Endothelial cell of umbilical vein (primary cell): ENCODE data around the gene ZFHX2. TPM values are rescaled to one million over a fixed set of nuclear protein-coding genes. Genes with fewer than 3 reads are reported as not detected.

Source experiments
- BruUV-seq: library from RNA; stranded (reverse); fragments of 400-500 nt; replicated peaks from 2 replicates; lab custom pipeline; 2021; lab: Mats Ljungman, UMichigan
- CTCF ChIA-PET: fragments of 300-600, 350-600 bp; sonication (Branson Sonifier 250); formaldehyde crosslinking; loops from one replicate; lab custom pipeline; 2021; ENCODE audit warnings: antibody characterized with exemption, inconsistent platforms; lab: Charles Lee
- POLR2A ChIA-PET: fragments of 300-600, 350-600 bp; sonication (Branson Sonifier 250); formaldehyde crosslinking; loops from one replicate; lab custom pipeline; 2021; ENCODE audit warnings: antibody characterized with exemption, inconsistent platforms; lab: Charles Lee
- DNase-seq: peaks from one replicate; pipeline ENCODE4 v3.0.0-alpha.2; 2011; ENCODE audit warnings: low read depth, low spot score
- FAIRE-seq: peaks from 2 replicates; lab custom pipeline; 2011; peaks lifted over from hg19 to GRCh38; lab: Jason Lieb, UNC
- H2AFZ ChIP-seq: 2 replicates; pipeline ENCODE4 v1.6.0; 2012; ENCODE audit warnings: low read depth, low read length, control low read depth, inconsistent platforms
- H3K27ac ChIP-seq: 2 replicates; pipeline ENCODE4 v1.5.1; 2011; ENCODE audit warnings: low read depth, mild to moderate bottlenecking, control low read depth, low read length, moderate library complexity; ENCODE audit not compliant: insufficient read depth
- H3K27me3 ChIP-seq, 2 experiments: 2 replicates each; pipeline versions ENCODE4 v1.6.0 to v1.6.1; 2011; ENCODE audit warnings: low read length in 2 of 2, mixed read lengths in 1 of 2; ENCODE audit not compliant: control insufficient read depth in 2 of 2, insufficient read depth in 2 of 2
- H3K36me3 ChIP-seq, 2 experiments: 2 replicates in 1 of 2; 3 replicates in 1 of 2; pipeline ENCODE4 v1.5.1; 2011; ENCODE audit warnings: low read length in 2 of 2, mild to moderate bottlenecking in 1 of 2, moderate library complexity in 1 of 2; ENCODE audit not compliant: control insufficient read depth in 2 of 2, insufficient read depth in 2 of 2; ENCODE audit errors: extremely low read depth in 1 of 2
- H3K4me1 ChIP-seq: 3 replicates; pipeline ENCODE4 v1.5.1; 2011; ENCODE audit warnings: mild to moderate bottlenecking, low read length; ENCODE audit not compliant: control insufficient read depth, insufficient read depth; ENCODE audit errors: extremely low read depth
- H3K4me2 ChIP-seq: 2 replicates; pipeline ENCODE4 v1.6.1; 2011; ENCODE audit warnings: low read length, control low read depth, mixed read lengths; ENCODE audit not compliant: insufficient read depth
- H3K4me3 ChIP-seq, 3 experiments: fragments of 200-600 bp in 1 of 3; sonication (generic), shearing (Covaris generic) in 1 of 3; replicated peaks in 1 of 3; 2 replicates each; pipeline ENCODE4 v1.5.1; 2011 to 2016; ENCODE audit warnings: control low read depth in 3 of 3, low read length in 3 of 3, mild to moderate bottlenecking in 2 of 3, inconsistent platforms in 1 of 3, low read depth in 1 of 3, moderate library complexity in 1 of 3; ENCODE audit not compliant: insufficient read depth in 1 of 3
- H3K79me2 ChIP-seq: 2 replicates; pipeline ENCODE4 v1.6.0; 2012; ENCODE audit warnings: low read length, inconsistent platforms; ENCODE audit not compliant: control insufficient read depth, insufficient read depth
- H3K9ac ChIP-seq: replicated peaks from 2 replicates; pipeline ENCODE3; 2011; ENCODE audit warnings: low read length, control low read depth; ENCODE audit not compliant: insufficient read depth; ENCODE audit errors: extremely low read depth
- H3K9me1 ChIP-seq: replicated peaks from 3 replicates; pipeline ENCODE4 v1.6.0; 2011; ENCODE audit warnings: mild to moderate bottlenecking, low read length; ENCODE audit not compliant: control insufficient read depth, insufficient read depth; ENCODE audit errors: extremely low read depth
- H3K9me3 ChIP-seq: replicated peaks from 2 replicates; pipeline ENCODE4 v1.5.1; 2012; ENCODE audit warnings: low read length, inconsistent platforms; ENCODE audit not compliant: control insufficient read depth, insufficient read depth
- H4K20me1 ChIP-seq: replicated peaks from 2 replicates; pipeline ENCODE3; 2011; ENCODE audit warnings: mild to moderate bottlenecking, low read length; ENCODE audit not compliant: control insufficient read depth, insufficient read depth; ENCODE audit errors: extremely low read depth
- EZH2 ChIP-seq: IDR thresholded peaks from 2 replicates; pipeline ENCODE4 v1.6.1; 2012; ENCODE audit warnings: borderline replicate concordance, low read depth, mild to moderate bottlenecking, moderate library complexity, low read length, inconsistent platforms; ENCODE audit not compliant: severe bottlenecking
- FOS ChIP-seq: IDR thresholded peaks from 2 replicates; pipeline ENCODE4 v1.6.1; 2011; ENCODE audit warnings: mild to moderate bottlenecking, low read length, moderate library complexity, borderline replicate concordance; ENCODE audit not compliant: insufficient read depth
- GATA2 ChIP-seq: IDR thresholded peaks from 2 replicates; pipeline ENCODE4 v1.7.0; 2011; ENCODE audit warnings: low read depth, mild to moderate bottlenecking, moderate library complexity, mixed read lengths, low read length; ENCODE audit not compliant: insufficient read length, insufficient read depth
- JUN ChIP-seq: IDR thresholded peaks from 2 replicates; pipeline ENCODE4 v1.6.1; 2011; ENCODE audit warnings: borderline replicate concordance, low read depth; ENCODE audit not compliant: insufficient read length, insufficient read depth
- MYC ChIP-seq: IDR thresholded peaks from one replicate; pipeline ENCODE4 v1.6.1; 2011; ENCODE audit warnings: mild to moderate bottlenecking, low read depth, low read length
- POLR2A ChIP-seq: IDR thresholded peaks from 2 replicates; pipeline ENCODE4 v1.6.1; 2012; ENCODE audit warnings: low read depth, mild to moderate bottlenecking, control low read depth, low read length
- POLR2AphosphoS5 ChIP-seq: IDR thresholded peaks from 2 replicates; pipeline ENCODE4 v1.6.1; 2012; ENCODE audit warnings: low read depth, mild to moderate bottlenecking, control low read depth, low read length, moderate library complexity; ENCODE audit not compliant: insufficient read depth
- dilution Hi-C: fragments of 300-500 bp; cut with MboI; formaldehyde crosslinking; loops from one replicate; pipeline ENCODE4 v1.15.0; 2019; ENCODE audit warnings: low sequenced_read_pairs; ENCODE audit not compliant: extremely low pct_ligation_motif_present
- intact Hi-C: fragments of 100-400 bp; cut with micrococcal nuclease; formaldehyde crosslinking; loops from one replicate; pipeline ENCODE4 v1.10.0; 2022
- polyA plus RNA-seq, 4 experiments: library from polyadenylated mRNA; depleted of rRNA in 3 of 4; stranded (reverse) in 3 of 4; unstranded in 1 of 4; fragments of >200 nt; gene quantifications; 2 replicates each; pipeline versions ENCODE4 v1.2.1 to v1.2.3, GENCODE V29; 2011 to 2012; ENCODE audit warnings: missing spikeins in 1 of 4
- total RNA-seq: library from RNA; stranded (reverse); gene quantifications from 2 replicates; pipeline ENCODE4 v1.2.3, GENCODE V29; 2021
- TF ChIP-seq, protein P1 (sequence below): IDR thresholded peaks from 2 replicates; pipeline ENCODE4 v1.6.1; 2011; ENCODE audit not compliant: insufficient read depth, insufficient read length
- TF ChIP-seq, protein P2 (sequence below), 2 donors: IDR thresholded peaks; 1 replicate in 1 of 2; 2 replicates in 1 of 2; pipeline ENCODE4 v1.5.1; 2011; ENCODE audit warnings: low read length in 2 of 2, mild to moderate bottlenecking in 2 of 2, moderate library complexity in 2 of 2, control low read depth in 1 of 2, inconsistent platforms in 1 of 2, low read depth in 1 of 2; ENCODE audit not compliant: insufficient read depth in 1 of 2; ENCODE audit errors: extremely low read depth in 1 of 2

ZFHX2 gene
- total and polyA plus RNA-seq, 2 donors (not counting 3 experiments of a cell fraction or from before 2014, with no cell fraction given): 0.25 to 2.3 TPM

DNA sequence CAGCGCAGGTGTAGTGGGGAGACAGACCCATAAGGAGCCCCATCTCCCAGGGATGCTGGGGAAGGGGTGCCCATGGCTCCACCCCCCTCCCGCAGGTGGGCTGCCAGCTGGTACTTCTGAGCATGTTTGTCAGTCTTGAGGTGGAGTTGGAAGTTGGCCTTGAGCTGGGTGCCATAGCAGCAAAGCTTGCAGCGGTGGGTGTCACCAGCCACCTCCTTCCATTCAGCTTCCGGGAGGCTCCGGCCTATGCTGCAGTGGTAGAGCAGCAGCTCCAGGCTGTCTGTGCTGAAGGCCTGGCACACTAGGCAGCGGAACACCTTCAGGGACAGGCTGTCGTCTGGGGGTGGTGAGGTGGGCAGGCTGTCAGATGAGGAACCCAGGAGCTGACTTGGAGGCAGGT is 18.9 kb downstream of the ZFHX2 start:
- no peak overlapping the region for H2AFZ ChIP-seq
- H3K27ac ChIP-seq: no peak overlapping the region
- no peaks in the 10 kb centered on the region for H3K79me2 ChIP-seq
- no peak for FAIRE-seq
- H3K27me3 ChIP-seq: no peaks in the 10 kb centered on the region
- H3K36me3 ChIP-seq: no peaks in the 10 kb centered on the region
- no TSS peak for BruUV-seq
- H3K9me1 ChIP-seq: no peaks in the 10 kb centered on the region
- intact Hi-C loops: no loop called here
- H3K9me3 ChIP-seq: no peaks in the 10 kb centered on the region
- POLR2A ChIA-PET: no interaction called here
- no peaks in the 10 kb centered on the region for H4K20me1 ChIP-seq
- H3K9ac ChIP-seq: no peak overlapping the region
- H3K4me1 ChIP-seq: no peaks in the 10 kb centered on the region
- no peak overlapping the region for H3K4me3 ChIP-seq
- CTCF ChIA-PET: no interaction called here
- dilution Hi-C loops: no loop called here
- DNase-seq: no peak
- no peak for TF ChIP-seq POLR2A
- no peak for TF ChIP-seq JUN
- TF ChIP-seq POLR2AphosphoS5: no peak
- TF ChIP-seq FOS: no peak
- TF ChIP-seq, protein P1, sequence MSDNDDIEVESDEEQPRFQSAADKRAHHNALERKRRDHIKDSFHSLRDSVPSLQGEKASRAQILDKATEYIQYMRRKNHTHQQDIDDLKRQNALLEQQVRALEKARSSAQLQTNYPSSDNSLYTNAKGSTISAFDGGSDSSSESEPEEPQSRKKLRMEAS: no peak
- TF ChIP-seq EZH2: no peak
- TF ChIP-seq, protein P2, sequence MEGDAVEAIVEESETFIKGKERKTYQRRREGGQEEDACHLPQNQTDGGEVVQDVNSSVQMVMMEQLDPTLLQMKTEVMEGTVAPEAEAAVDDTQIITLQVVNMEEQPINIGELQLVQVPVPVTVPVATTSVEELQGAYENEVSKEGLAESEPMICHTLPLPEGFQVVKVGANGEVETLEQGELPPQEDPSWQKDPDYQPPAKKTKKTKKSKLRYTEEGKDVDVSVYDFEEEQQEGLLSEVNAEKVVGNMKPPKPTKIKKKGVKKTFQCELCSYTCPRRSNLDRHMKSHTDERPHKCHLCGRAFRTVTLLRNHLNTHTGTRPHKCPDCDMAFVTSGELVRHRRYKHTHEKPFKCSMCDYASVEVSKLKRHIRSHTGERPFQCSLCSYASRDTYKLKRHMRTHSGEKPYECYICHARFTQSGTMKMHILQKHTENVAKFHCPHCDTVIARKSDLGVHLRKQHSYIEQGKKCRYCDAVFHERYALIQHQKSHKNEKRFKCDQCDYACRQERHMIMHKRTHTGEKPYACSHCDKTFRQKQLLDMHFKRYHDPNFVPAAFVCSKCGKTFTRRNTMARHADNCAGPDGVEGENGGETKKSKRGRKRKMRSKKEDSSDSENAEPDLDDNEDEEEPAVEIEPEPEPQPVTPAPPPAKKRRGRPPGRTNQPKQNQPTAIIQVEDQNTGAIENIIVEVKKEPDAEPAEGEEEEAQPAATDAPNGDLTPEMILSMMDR (IDR thresholded peaks at IDR 0.05; ENCODE audit: extremely low read depth in 1 of 2, insufficient read depth in 1 of 2, low read depth in 1 of 2, low read length in 2 of 2): no peak
- no peak for TF ChIP-seq GATA2
- TF ChIP-seq MYC: no peak
- H3K4me2 ChIP-seq: no peak overlapping the region
